HG03575 (cell line): ENCODE data around the gene CENPX.
"Not testable (repeated sequence)": the region's sequence is repeated elsewhere in the genome, so short reads cannot be mapped to it uniquely, and the experiment has no call there.

Experiments used
- ATAC-seq: cut with Tn5 transposase; IDR thresholded peaks from one replicate; pipeline ENCODE4 v1.9.1; 2021; ENCODE audit not compliant: unreplicated experiment, insufficient number of reproducible peaks, low FRiP score; ENCODE audit errors: extremely low read depth

Gene CENPX

DNA sequence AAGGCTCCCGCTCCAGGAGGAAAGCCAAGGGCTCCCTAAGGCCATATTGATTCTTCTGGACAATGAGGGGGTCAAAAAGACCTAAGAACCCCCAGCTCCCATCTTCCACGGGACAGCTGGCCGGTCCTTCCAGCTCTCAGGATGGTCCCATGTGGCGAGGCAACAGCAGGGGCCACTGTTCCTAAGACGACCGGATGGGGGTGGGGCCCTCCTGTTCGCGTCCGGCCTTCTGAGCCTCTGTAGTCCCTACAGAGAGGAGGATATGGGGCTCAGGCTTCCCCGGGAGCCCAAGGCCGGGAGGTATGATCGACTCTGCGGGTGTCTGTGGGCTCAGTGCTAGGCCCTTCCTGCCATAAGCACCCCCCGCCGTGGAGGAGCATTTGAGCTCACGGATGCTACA, 20.8 kb upstream of the CENPX start:
- ATAC-seq = no peak

GRCh38 chr17:82042649-82043048, 20.0 kb upstream of the CENPX start:
- ATAC-seq = no peak

DNA sequence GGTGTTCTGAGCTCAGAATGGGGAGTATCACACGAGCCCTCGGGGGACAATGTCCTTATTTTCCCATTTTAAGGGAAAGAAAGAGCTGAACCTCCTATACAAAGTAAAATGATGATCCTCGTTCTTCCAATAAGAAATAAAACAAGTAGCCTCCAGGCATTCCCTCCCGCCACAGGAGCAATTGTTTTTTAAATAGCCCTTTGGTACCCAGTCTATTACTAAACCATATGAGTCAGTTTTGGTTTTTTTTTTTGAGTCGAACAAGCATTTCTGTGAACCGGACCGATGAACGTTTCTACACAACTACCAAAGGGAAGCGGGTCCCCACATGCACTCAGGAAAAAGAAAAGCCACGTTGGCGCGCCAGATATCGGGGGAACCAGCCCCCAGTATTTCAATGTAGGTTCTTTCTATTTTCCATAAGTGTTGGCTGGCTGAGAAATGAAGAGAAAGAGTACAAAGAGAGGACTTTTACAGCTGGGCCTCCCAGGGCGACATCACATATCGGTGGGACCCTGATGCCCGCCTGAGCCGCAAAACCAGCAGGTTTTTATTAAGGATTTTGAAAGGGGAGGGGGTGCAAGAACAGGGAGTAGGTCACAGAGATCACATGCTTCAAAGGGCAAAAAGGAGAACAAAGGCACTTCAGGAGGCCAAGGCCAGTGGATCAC, 18.6 kb upstream of the CENPX start:
- no peak for ATAC-seq

- no peak for ATAC-seq
Observed at GRCh38 chr17:82039695-82040299, 17.1 kb upstream of the CENPX start.

- not testable (repeated sequence) for ATAC-seq
Observed at GRCh38 chr17:82038796-82039409, 16.2 kb upstream of the CENPX start.

DNA sequence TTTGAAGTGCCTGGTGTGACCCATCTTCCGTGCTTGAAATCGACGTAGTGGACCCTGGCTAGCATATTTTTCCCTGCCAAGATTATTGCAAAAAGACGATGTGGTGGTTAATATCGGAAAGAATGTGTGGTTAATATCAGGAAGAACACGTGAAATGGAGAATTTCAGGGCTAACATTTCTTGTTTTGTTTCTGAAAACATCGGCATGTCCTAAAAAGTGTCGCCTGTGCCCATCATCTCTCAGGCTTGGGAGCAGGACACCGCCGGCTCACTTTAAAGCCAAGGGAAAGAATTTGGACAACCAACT, 15.2 kb upstream of the CENPX start:
- ATAC-seq = no peak

DNA sequence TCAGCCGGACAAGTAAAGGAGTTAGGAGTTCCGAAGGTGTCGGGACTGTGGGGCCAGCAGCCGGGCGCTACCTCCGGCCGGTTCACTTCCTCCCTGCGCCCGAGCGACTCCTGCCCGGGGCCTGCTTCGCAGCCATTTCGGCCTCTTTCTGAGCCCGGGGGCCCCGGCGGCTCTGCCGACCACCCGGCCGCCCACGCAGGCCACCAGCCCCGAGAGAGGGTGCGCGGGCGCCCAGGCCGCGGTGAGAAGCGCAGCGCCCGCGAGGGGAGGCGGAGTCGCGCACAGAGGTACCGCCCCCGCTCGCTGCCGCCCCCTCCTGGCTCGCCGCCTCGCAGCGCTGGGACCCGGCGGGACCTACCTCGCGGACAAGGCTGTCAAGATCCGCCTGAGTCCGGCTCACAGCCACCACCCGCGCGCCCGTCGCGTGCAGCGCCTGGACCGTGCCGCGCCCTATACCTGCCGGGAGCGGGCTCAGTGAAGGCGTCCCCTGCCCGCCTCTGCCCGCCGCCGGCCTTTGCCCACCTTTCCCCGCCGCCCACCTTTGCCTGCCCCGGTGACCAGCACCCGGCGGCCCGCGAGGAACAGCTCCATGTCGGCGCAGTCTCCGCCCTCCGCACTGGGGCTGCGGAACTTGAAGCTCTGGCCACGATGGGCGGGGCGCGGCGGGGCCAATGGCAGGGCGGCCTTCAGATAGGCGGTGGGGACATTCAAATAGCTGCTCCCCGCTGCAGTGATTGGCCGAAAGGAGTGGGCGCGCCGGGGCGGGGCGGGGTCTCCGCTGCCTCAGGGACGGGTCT, 14.6 kb upstream of the CENPX start, which contains the start of gene DCXR:
Gene DCXR, minus strand, starts transcription at position 606 of the 797 bp plus-strand sequence. Its CDS starts 15 bp downstream, at position 591.
- ATAC-seq = peak; percentile 60

DNA sequence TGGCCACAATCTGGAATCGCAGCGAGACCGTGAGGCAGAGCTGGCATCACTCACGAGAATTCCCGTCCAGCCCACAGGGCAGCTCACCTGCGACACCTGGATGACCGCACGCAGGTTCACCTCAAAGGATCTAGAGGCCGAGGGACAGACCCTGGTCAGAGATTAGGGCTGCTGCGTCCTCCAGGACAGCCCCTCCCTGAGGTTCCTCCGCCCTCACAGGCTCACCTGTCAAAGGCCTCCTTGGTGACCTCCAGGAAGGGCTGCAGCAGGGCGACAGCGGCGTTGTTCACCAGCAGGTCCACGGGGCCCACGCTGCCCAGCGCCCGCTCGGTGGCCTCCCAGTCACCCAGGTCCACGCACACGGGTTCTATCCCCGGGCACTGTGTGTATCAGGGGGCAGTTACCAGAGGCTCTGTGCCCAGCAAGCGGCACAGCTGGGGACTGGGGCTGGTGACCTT, 14.0 kb upstream of the CENPX start:
- no peak for ATAC-seq

DNA sequence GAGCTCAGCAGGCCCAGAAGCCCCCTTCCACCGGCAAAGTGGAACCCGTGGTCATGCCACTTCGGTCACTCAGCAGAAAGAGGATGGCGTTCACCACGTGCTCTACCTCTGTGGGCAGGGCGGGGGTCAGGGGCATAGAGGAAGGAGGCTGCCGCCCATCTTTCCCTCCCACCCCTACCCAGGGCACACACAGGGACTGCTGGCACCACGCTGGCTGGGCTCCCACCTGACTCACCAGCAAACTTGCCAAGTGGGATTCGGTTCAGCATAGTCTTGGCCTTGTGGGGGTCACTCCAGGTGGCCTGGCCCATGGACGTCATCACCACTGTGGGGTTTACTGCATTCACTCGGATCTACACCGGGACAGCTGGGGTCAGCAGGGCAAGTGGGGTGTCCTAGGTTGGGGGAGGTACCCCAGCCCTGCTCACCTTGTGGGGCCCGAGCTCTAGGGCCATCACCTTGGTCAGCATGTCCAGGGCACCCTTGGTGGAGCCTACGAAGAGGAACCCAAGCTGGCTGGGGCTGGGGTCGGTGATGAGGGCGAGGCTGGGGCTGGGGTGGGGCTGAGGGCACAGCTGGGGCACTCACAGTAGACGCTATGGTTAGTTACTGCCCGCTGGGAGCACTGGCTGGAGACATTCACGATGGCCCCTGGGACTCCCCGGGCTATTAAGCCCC, 13.4 kb upstream of the CENPX start:
- ATAC-seq = no peak

DNA sequence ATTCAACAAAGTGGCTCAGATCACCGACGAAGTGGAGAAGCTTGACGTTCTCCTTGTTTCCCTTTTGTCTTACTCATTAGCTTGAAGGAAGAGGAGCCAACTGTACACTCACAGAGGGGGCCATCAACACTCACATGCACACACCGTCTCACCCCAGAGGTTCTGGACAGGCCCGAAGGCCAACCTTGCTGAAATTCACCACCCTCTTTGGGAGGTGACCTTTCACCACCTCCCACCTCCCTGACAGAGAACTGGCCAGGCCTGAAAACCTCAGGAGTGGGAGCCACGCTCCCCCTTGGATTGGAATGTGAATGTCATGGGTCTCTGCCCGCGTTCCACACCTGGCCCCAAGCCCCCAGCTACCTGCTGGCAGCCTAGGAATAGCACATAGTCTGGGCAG, 12.8 kb upstream of the CENPX start:
- ATAC-seq = no peak

DNA sequence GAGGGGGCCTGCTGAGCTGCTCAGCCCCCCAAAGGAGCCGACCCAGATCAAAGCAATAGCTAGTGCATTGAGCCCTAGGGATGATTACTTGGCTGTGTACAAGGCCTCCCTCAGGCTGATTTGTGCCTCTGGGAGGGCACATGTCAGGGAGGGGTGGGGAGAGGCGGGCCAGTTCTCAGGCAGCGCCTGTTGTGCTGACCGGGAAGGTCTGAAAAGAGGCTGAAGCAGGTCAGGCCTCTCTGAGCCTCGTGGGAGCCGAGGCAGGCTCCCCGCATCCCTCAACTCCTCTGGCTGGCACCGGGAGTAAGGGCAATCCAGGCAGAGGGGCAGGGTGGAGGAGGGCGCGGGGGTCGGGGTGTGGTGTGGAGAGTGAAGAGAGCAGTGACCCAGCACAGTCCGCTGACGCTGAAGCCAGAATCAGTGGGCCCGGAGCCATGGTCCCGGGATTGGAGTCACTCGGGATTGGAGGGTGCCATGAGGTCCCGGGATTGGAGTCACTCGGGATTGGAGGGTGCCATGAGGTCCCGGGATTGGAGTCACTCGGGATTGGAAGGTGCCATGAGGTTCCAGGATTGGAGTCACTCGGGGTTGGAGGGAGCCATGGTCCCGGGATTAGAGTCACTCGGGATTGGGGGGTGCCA, 11.8 kb upstream of the CENPX start:
- no peak for ATAC-seq

DNA sequence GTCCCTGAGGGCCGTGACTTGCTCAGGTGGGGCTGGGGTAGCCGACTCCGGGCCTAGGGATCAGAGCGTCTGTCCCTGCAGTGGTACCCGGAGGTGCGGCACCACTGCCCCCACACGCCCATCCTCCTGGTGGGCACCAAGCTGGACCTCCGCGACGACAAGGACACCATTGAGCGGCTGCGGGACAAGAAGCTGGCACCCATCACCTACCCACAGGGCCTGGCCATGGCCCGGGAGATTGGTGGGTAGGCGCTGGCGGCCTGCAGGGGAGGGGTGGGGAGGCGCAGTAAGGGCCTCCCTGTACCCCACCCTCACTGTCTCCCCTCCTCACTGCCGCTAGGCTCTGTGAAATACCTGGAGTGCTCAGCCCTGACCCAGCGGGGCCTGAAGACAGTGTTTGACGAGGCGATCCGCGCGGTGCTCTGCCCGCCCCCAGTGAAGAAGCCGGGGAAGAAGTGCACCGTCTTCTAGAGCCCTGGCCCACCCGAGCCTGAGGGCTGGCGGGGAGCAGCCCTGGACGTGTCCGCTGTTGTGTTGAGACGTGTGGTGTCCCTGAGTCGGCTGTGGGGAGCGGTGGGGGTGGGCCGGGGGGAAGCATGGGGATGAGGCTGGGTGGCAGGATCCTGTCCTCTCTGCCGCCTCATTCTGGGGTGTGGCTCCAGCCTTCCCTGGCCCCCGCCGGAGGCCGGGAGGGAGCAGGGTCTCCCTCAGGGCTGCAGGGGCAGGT, 10.8 kb upstream of the CENPX start:
- ATAC-seq = no peak

GRCh38 chr17:82031885-82032627, 9.4 kb upstream of the CENPX start:
- no peak for ATAC-seq

- ATAC-seq = no peak
Observed at GRCh38 chr17:82031303-82031884, 8.7 kb upstream of the CENPX start, which contains the start of gene RAC3. TSS of gene RAC3 (plus strand) at chr17:82031678. CDS start at chr17:82031762, 84 bp downstream.

GRCh38 chr17:82030470-82031302, 8.0 kb upstream of the CENPX start:
- ATAC-seq = no peak

GRCh38 chr17:82029990-82030469, 7.4 kb upstream of the CENPX start:
- no peak for ATAC-seq
